HG02884 (cell line): Measurements from ENCODE around the gene DENND2A.
"Not testable (repeated sequence)": the region's sequence is repeated elsewhere in the genome, so short reads cannot be mapped to it uniquely, and the experiment has no call there.

Experiments
- ATAC-seq: cut with Tn5 transposase; IDR thresholded peaks from one replicate; pipeline ENCODE4 v1.9.1; 2021; ENCODE audit warnings: mild to moderate bottlenecking, moderate library complexity; ENCODE audit not compliant: unreplicated experiment

Gene DENND2A

GRCh38 chr7:140673063-140673773 lies 32.6 kb upstream of the DENND2A start:
- ATAC-seq, result peak; percentile 42

- peak; percentile 33 for ATAC-seq
These were observed 31.9 kb upstream of the DENND2A start, which contains the start of gene ADCK2 for GRCh38 chr7:140672382-140673062. Gene ADCK2, plus strand, starts transcription at chr7:140672945. Its CDS starts 386 bp downstream, at chr7:140673331.

GRCh38 chr7:140671966-140672365 lies 31.4 kb upstream of the DENND2A start:
- no peak for ATAC-seq

GRCh38 chr7:140670343-140670935 lies 29.8 kb upstream of the DENND2A start:
- no peak for ATAC-seq

- not testable (repeated sequence) for ATAC-seq
These were observed 29.2 kb upstream of the DENND2A start for GRCh38 chr7:140669862-140670261.

GRCh38 chr7:140669352-140669751 lies 28.7 kb upstream of the DENND2A start:
- ATAC-seq, result no peak

- no peak for ATAC-seq
These were observed 28.0 kb upstream of the DENND2A start for GRCh38 chr7:140668641-140669040.

GRCh38 chr7:140667476-140667875 lies 26.9 kb upstream of the DENND2A start:
- no peak for ATAC-seq

- not testable (repeated sequence) for ATAC-seq
These were observed 22.3 kb upstream of the DENND2A start for GRCh38 chr7:140662938-140663337.

GRCh38 chr7:140661124-140661523 lies 20.5 kb upstream of the DENND2A start:
- no peak for ATAC-seq

GRCh38 chr7:140659856-140660255 lies 19.2 kb upstream of the DENND2A start:
- ATAC-seq, result no peak

GRCh38 chr7:140657891-140658290 lies 17.3 kb upstream of the DENND2A start:
- no peak for ATAC-seq

GRCh38 chr7:140656548-140657515 lies 16.2 kb upstream of the DENND2A start:
- peak; percentile 96 for ATAC-seq

- ATAC-seq, result no peak
These were observed 15.1 kb upstream of the DENND2A start for GRCh38 chr7:140655511-140656408.

- no peak for ATAC-seq
These were observed 14.0 kb upstream of the DENND2A start for GRCh38 chr7:140654661-140655060.

GRCh38 chr7:140654109-140654387 lies 13.4 kb upstream of the DENND2A start:
- ATAC-seq, result no peak

GRCh38 chr7:140653319-140654108 lies 12.9 kb upstream of the DENND2A start:
- no peak for ATAC-seq

- no peak for ATAC-seq
These were observed 9.8 kb upstream of the DENND2A start for GRCh38 chr7:140650367-140650766.

GRCh38 chr7:140649556-140650205 lies 9.1 kb upstream of the DENND2A start:
- ATAC-seq, result no peak
